ENCODE measurements around the gene OSBPL10.
"Not testable (repeated sequence)": the region's sequence is repeated elsewhere in the genome, so short reads cannot be mapped to it uniquely, and the experiment has no call there.

Gene OSBPL10

DNA sequence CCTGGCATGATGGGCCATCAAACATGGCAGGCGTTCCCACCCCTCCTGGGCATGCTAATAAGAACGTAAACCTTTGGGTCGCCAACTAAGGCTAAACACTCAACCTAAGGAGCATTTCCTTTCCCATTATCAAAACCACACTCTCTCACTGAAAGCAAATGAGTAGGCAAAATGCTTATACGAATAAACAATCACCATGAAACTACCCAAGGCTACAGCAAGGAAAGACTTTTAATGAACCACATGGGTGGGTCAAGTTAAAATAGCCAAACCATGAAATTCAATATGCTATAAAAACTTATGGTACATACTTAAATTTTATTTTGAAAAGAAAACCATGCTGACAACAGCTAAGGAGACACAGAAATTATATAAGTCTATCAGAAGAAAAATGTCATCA is 180.6 kb downstream of the OSBPL10 start:
- DNase-seq, result no peak

DNA sequence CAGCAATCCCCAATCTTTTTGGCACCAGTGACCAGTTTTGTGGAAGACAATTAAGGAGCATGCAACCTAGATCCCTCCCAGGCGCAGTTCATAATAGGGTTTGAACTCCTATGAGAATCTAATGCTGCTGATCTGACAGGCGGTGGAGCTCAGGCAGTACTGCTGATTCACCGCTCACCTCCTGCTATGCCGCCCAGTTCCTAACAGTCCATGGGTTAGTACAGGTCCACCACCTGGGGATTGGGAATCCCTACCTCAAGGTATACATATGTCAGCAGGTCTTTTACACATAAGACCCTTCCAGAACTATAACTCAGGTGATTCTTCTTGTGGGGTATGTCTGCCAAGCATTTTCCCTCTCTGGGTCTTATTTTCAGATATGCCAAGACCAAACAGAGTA is 182.2 kb downstream of the OSBPL10 start:
- no peak for DNase-seq

DNA sequence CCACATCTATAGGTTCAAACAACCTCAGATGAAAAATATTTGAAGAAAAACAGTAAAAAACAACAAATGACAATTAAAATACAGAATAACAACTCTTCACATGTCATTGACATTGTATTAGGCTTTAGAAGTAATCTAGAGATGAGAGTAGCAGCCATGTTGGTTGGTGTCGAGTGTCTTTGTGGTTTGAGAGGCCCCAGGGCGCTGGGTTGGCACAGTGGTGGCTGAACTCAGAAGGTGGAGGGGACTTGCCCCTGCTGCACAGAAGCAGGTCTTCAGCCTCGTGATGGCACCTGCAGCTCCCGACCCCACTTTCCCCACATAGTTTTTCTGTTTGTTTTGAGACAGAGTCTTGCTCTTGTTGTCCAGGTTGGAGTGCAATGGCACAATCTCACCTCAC is 187.2 kb downstream of the OSBPL10 start:
- no peak for DNase-seq

DNA sequence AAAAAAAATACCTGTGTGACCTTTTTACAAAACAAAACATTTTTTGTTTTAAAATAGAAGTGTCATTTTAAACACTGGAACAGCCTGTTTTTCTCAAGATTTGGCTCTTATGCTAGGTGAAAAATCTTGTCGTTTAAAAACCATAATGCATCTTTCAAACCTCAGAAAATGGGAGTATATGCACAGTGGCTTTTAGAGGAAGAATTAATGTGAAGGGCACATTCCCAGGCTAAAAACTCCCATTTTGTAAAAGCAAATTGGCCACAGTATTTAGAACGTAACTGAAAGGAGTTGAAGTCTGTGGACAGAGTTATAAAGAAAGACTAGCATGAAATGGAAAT is 190.0 kb downstream of the OSBPL10 start:
- no peak for DNase-seq

DNA sequence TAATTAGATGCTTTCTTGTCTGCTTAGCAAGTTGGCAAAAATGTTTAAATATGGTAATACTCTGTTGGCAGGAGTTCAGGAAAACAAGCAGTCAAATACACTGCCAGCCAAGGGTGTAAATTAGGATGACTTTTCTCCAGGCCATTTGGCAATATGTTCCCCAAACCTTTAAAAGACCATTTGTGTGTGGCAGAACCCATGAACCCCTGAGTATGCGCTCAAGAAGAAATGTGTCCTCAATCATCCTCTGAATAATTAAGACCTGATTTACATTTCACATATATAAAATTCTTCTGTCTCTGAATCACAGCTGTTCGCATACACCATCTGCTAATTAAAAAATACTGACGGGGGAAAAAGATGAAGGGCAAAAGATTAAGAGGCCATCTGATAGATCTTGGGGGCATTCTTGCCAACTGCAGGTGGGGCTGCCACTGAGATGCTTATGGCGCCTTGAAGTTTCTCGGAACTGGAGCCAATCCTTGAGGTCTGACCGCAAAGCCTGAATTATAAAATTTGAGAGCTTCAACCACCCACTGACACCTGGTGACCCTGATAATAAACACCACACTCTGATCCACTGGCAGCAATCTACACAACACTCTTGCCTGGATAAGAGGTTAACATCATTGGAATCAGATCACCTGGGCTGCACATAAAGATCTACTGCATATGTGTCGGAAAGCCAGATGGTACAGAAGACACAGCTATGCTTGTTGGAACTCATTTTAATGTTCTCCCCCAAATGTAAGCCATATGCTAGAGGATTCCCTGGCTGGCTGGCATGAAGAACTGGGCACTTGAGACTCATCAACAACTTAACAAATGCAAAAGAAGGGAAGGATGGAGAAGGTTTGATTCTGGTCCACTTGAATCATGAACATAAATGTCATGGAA is 190.6 kb downstream of the OSBPL10 start:
- DNase-seq, result no peak

DNA sequence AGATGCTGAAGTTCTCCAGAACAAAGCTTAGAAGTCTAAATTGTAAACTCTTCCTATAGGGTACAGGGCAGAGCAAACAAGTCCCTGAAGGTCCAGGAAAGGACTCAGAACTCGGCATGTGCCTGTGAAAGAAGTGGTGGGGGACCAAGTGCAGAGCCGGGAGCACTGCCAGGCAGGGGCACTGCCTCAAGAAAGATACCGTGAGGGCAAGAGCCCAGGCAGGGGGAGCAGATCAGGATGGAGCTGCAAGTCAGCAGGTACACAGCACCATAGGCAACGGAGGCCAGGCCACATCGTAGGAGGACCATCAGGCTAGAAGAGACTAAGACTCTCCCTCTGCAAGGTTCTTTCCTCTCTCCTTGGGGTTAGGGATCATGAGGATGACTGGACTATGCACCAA is 191.6 kb downstream of the OSBPL10 start:
- DNase-seq, result no peak

DNA sequence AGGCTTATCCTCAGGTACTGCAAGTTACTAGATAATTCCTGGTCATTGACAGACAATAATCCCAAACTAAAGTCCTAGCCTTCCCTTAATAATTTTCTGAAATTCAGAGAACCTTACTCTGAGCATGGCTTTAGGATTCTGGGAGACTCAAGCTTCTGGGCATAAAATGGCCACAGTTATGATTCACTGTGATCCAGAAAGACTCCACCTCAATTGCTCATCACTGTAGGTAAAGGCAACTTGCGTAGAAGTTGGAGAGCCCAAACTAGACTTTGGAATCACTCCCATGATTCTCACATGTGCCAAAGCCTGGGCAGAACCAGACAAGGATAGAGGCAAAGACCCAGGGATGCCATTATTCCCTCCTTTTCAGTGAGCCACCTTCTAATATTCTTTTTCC is 195.3 kb downstream of the OSBPL10 start:
- DNase-seq, result no peak

DNA sequence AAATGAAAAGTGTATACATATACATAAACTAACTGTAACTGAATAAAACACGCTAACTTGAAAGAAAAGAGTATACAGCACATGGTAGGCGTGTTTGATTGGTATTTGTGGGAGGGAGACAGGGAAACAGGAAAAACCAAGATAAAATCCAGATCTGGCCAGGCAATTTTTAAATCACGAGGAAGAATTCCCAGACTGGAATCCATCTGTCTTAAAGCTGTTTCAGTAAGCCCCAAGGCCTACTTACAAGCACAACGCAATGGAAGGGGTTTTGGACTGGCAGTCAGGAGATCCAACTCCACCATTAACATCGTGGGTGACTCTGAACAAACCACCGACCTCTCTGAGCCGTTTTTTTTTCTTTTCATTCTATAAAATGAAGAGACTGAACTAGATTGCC is 195.8 kb downstream of the OSBPL10 start:
- no peak for DNase-seq

DNA sequence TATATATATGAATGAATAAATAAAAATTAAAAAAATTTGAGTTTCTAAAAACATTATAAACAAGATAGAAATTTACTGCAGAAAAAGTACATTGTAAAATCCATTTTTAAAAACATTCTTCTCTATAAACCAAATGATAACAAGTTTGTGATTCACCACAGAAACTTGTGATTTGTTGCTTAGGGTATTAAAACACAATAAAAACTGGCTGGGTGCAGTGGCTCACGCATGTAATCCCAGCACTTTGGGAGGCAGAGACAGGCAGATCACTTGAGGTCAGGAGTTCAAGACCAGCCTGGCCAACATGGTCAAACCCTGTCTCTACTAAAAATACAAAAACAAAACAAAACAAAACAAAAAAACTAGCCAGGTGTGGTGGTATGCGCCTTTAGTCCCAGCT is 197.2 kb downstream of the OSBPL10 start:
- not testable (repeated sequence) for DNase-seq

DNA sequence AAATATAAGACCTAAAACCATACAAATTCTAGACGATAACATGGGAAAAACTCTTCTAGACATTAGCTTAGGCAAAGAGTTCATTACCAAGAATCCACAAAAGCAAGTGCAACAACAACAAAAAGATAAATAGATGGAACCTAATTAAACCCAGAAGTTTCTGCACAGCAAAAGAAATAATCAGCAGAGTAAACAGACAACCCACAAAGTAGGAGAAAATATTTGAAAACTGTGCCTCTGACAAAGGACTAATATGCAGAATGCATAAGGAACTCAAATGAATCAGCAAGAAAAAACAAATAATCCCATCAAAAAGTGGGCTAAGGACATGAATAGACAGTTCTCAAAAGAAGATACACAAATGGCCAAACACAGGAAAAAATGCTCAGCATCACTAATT is 198.8 kb downstream of the OSBPL10 start:
- not testable (repeated sequence) for DNase-seq

DNA sequence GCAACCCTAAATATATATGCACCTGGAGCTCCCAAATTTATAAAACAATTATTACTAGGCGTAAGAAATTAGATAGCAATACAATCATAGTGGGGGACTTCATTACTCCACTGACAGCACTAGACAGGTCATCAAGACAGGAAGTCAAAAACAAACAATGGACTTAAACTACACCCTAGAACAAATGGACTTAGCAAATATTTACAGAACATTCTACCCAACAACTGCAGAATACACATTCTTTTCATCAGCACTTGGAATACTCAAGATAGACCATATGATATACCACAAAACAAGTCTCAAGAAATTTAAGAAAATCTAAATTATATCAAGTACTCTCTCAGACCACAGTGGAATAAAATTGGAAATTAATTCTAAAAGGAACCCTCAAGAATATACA is 201.5 kb downstream of the OSBPL10 start:
- no peak for DNase-seq

DNA sequence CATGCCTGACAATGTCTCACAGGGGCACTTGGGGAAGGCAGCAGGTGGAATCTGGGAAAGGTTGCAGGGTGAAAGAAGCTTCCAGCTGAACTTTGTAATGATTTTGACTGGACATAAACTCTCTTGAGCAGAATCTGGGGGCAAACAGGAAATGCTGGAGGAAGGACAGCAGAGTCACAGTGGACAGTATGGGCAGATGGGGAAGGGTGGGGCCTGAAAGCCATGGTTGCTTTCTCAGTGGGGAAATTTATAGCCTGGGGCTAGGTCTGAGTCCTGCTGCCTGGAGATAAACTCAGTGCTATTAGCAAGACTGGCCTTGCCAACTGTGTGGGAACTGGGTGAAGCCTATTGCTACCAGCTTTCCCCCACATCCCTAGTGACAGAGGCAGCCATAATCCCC is 203.2 kb downstream of the OSBPL10 start:
- no peak for DNase-seq

DNA sequence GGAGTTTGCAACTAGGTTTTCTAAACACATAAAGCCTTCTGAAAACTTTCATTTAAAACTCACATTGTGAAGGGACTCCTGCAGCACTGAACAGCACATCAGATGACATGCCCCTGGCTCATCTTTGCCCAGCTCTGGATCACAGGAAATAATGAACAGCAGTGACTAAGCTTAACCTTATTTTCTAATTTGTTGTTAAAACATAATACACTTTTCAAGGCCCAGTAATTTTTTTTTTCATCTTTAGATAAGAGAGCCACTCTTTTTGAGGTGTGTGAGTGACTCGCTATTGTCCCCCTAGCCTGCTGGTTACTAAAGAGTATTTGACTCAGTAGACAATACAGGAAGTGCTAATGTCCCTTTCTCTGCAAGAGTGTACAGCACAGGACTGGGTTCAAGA is 204.0 kb downstream of the OSBPL10 start:
- no peak for DNase-seq

DNA sequence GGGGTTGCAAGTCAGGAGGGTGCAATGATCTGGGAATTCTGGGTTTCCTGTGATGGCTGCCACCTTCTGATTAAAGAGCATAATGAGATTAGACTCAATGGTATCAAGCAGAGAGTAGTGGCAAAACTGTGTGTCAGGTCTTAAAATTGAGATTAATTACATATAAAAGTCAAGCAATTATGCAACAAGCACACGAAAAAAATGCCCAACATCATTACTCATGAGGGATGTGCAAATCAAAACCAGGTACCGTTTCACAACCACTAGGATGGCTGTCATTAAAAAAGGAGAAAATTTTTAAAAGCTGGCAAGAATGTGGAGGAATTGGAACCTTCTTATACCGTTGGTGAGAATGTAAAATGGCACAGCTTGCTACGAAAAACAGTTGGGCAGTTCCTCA is 205.0 kb downstream of the OSBPL10 start:
- no peak for DNase-seq

DNA sequence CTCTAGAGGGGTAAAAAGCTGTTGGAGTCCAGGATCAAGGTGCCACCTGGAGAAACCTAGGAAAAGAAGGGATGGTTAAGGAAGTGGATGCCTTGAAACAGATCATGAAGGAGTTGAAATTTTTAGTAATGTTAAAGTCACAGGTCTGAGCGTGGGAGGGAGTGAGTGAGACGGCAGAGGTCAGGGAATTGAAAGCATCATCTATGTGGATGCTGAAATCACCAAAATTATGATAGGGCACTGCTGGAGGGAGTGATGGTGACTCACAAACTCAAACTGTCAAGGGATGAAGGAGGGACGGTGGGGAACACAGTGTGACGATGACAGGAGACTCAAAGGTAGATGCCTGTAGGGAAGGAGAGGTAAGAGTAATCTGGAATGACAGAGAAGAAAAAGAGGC is 205.7 kb downstream of the OSBPL10 start:
- DNase-seq, result no peak

DNA sequence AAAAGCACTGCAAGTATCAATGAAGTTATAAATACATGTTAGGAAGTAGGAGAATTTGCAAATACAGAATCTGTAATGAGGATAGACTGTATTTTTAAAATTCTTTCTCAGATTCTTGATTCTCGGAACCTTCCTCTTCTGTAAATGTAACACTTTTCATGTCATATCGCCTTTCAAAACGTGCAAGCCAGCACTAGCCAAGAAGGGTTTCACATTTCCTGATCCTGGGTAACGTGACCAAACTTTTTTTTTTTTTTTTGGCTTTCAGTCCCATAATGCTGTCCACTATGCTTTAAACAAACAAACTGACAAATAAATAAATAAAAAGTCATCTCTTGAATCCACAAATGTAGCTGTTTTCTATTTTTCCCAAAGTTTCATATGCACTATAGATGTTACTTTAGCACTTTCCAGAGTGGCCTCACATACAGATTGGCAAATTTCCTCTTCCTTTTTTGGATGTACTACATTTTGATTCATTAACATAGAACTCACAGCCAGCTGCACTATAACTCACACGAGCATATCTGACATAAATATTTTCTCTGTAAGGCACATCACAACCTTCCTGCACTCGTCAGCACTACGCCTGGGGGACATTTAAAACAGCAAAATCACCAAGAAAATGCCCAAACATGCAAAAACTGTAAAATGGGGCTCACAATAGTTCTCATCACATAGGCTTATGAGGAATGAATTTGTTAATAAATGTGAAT is 208.1 kb downstream of the OSBPL10 start:
- no peak for DNase-seq

DNA sequence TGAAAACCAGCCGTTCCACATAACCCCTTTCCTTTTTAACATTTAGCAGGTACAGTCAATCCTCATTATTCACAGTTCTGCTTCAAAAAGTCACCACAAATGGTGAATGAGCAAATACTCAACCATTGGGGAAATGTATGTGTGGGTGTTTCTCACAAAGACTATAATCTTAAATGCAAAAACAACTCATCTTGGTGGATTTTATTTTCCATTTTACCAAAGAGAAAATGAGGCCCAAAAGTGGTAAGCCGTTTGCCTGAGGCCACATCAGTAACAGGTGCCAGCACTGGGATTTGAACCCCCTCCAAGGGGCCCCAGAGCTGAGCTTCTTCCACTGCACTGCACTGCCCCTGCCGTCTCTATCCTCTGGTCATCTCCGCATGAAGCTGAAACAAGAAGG is 208.8 kb downstream of the OSBPL10 start:
- no peak for DNase-seq

DNA sequence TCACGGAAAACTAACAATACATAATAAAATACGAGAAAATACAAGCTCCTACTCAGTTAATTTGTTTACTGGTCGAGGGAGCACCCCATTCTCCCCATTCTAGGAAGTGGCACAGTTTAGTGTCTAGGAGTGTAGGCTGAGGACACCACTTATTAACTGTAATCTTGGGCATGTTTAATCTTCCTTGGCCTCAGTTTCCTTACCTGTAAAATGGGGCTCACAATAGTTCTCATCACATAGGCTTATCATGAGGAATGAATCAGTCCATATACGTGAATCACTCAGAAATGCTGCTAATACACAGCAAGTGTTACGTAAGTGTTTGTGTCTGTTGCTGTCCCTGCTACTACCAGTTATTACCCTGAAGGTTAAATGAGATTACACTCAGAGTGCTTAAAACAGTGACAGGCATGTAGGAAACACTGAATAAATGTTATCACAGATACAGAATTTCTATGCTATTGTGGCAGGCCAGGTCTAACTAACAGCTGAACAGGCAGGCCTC is 210.2 kb downstream of the OSBPL10 start:
- no peak for DNase-seq

DNA sequence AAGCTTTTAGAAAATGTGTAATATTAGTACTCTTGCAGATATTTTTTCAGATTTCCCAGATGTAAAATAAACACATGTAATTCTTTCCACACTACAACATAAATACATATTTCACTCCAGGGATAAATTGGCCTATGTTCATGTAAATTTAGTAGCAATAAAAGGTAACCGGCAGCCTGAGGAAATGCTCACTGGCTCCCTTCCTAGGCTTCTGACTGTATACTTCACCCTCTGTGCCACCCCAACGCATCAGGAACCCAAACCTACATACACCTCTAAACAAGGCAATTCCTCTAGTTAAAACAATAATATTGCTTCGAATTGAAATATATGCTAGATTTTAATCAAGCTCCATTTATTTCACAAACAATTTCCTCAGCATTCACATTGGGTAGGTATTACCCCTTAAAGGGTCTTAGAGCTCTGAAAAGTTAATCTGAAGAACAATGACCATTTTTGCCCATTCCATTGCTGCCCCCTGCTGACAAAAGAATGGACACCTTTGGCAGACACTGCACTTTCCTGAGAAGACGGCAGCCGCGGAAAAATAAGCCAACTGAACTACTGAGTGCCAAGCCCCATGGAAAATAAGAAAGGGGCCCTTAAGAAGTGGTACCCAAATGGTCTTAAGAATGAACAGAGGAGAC is 212.5 kb downstream of the OSBPL10 start:
- peak; percentile 72 for DNase-seq

DNA sequence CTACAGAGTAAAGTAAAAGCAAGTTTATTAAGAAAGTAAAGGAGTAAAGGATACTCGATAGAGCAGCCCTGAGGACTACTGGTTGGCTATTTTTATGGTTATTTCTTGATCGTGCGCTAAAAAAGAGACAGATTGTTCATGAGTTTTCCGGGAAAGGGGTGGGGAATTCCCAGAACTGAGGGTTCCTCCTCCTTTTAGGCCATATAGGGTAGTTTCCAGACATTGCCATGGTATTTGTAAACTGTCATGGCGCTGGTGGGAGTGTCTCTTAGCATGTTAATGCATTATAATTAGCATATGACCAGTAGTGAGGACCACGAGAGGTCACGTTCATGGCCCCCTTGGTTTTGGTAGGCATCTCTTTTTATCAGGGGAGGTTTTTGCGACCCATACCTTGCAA is 213.1 kb downstream of the OSBPL10 start:
- peak; percentile 12 for DNase-seq

DNA sequence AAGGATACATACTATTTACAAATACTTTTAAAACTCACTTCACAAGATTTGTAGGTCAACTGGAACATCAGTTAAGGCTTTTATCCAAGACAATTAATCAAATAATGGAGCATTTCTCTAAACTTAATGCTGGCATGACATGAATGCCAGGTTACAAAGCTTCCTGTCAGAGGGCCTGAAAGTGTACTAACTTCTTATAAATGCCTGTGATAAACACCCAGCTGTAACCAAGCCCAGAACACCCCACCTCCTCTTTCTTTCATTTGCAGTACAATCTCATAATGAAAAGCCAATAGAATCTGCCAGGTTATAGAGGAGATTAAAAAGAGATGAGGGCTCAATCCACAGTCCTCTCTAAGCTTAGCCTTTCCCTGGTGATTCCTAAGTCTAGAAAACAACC is 214.4 kb downstream of the OSBPL10 start:
- DNase-seq, result no peak

DNA sequence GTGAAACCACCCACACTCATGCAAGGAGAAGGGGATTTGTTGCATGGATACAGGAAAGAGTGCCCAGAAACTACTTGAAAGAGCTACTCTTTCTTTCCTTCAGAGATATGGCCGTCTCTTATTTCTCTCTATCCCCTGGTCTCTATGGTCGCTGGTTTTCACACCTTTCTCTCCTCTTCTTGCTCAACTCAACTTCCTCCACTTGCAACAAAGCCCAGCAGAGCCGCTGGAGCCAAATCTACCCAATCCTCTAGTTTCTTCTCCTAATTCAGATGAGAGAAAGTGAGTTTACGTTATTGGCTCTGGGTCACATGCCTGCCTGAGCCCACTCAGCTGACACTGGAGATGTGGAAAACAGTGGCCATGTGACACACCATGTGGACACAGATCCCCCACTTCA is 215.2 kb downstream of the OSBPL10 start:
- no peak for DNase-seq

DNA sequence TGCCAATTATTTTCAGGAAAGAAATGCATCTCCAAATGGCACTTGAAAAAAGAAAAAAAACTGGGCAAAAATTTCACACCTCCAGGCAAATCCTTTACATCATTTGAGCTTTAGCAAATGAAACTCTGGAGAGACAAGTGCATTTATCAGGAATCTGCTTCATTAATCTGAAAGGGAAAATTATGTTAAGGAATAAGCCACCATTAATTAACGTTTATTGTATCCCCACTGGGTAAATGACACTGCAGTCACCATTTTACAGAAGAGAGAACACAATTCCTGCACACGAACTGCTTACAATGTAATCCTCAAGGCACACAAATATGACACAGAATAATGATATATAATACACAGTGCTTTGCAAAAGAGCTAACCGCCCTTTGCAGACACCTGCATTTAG is 217.3 kb downstream of the OSBPL10 start:
- no peak for DNase-seq

DNA sequence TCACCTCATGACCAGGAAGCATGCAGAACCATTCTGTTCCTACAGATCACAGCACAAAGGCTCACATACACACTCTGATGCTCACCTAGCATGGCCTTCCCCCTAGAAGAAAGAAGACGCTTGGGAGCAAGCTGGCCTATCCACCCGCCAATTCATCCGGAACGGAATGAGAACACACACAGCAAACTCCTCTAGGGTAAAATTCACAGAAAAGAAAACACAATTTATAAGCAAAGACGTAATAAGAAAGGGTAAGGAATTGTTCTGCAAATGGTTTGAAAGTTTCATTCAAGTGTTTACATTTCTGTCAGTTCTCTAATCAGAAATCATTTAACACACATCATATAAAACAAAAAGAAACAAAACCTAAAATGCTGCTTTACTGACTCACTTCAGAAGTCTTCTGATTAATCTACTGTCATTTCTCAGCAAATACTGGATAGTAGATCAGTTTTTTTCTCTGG is 218.1 kb downstream of the OSBPL10 start:
- DNase-seq, result no peak
